HL-60 (cell line): Measurements from ENCODE around the gene C6orf52.

Experiments used
- CTCF ChIP-seq: IDR thresholded peaks from one replicate; pipeline ENCODE4 v1.5.1; 2011; ENCODE audit warnings: low read length, control low read depth, inconsistent platforms; ENCODE audit not compliant: insufficient read depth
- SPI1 ChIP-seq: IDR thresholded peaks from 2 replicates; pipeline ENCODE4 v1.6.1; 2012; ENCODE audit warnings: low read depth, mild to moderate bottlenecking, borderline replicate concordance

GRCh38 chr6:10713962-10714361 lies 19.5 kb upstream of the C6orf52 start:
- TF ChIP-seq CTCF (no peak), SPI1 (no peak)
